ENCODE results near the gene KCNK15.

The KCNK15 gene

DNA sequence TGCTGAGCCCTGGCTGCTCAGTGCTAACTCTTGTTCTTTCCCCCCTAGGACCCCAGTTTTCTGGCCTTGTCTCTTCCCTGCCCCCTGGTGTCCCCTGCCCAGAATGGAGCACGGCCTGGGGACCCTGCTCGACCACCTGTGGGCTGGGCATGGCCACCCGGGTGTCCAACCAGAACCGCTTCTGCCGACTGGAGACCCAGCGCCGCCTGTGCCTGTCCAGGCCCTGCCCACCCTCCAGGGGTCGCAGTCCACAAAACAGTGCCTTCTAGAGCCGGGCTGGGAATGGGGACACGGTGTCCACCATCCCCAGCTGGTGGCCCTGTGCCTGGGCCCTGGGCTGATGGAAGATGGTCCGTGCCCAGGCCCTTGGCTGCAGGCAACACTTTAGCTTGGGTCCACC lies 18.6 kb upstream of the KCNK15 start:
- TF ChIP-seq, protein P1, sequence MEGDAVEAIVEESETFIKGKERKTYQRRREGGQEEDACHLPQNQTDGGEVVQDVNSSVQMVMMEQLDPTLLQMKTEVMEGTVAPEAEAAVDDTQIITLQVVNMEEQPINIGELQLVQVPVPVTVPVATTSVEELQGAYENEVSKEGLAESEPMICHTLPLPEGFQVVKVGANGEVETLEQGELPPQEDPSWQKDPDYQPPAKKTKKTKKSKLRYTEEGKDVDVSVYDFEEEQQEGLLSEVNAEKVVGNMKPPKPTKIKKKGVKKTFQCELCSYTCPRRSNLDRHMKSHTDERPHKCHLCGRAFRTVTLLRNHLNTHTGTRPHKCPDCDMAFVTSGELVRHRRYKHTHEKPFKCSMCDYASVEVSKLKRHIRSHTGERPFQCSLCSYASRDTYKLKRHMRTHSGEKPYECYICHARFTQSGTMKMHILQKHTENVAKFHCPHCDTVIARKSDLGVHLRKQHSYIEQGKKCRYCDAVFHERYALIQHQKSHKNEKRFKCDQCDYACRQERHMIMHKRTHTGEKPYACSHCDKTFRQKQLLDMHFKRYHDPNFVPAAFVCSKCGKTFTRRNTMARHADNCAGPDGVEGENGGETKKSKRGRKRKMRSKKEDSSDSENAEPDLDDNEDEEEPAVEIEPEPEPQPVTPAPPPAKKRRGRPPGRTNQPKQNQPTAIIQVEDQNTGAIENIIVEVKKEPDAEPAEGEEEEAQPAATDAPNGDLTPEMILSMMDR (IDR thresholded peaks at IDR 0.05; ENCODE audit: control insufficient read depth, insufficient read depth, low read depth, low read length, missing control alignments), result no peak
- DNase-seq (ENCODE audit: low read depth), result no peak
- H3K4me3 ChIP-seq (ENCODE audit: control insufficient read depth, low read depth, low read length), result no peak overlapping the region

DNA sequence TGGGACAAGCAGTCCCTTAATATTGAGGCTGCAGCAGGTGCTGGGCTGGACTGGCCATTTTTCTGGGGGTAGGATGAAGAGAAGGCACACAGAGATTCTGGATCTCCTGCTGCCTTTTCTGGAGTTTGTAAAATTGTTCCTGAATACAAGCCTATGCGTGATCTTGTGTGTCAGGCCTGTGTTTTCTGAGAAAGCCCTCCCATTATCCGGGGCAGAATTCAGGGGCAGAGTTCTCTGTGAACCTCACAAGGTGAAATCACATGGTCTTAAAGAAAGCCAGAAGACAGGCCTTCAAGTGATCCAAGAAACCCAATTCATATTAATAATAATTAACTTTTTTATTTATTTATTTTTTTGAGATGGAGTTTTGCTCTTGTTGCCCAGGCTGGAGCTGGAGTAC lies 18.0 kb upstream of the KCNK15 start:
- no peak for DNase-seq (ENCODE audit: low read depth)
- no peak overlapping the region for H3K4me3 ChIP-seq (ENCODE audit: control insufficient read depth, low read depth, low read length)
- TF ChIP-seq, protein P1 (IDR thresholded peaks at IDR 0.05; ENCODE audit: control insufficient read depth, insufficient read depth, low read depth, low read length, missing control alignments), result no peak

DNA sequence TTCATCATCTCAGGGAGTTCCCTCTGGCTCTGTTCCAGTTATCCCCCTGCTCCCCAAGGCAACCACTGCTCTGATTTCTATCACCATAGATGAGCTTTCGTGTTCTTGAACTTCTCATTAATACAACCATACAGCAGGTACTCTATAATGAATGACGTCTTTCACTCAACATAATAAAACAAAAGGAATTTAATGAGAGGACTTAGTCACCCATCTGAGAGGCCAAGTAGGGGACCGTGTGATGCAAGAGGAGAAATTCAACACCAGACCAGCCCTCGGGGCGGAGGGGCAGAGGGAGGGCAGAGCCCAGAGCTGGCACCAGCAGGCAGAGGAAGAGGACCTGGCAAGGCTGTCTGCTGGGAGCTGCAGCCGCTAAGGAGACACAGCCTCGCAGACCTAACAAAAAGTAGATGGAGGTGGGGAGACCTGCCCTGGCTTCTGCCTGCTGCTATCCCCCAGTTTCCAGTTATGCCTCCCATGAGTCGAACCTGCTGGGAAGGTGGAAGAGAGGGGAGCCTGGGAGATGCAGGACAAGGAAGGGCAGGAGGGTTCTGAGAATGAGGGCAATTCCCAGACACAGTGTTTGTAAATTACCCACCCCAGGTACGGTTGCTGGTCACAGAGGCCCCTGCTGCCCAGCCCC lies 16.7 kb upstream of the KCNK15 start:
- H3K4me3 ChIP-seq (ENCODE audit: control insufficient read depth, low read depth, low read length), result no peak overlapping the region
- DNase-seq (ENCODE audit: low read depth), result peak; percentile 85
- TF ChIP-seq, protein P1 (IDR thresholded peaks at IDR 0.05; ENCODE audit: control insufficient read depth, insufficient read depth, low read depth, low read length, missing control alignments), result no peak

DNA sequence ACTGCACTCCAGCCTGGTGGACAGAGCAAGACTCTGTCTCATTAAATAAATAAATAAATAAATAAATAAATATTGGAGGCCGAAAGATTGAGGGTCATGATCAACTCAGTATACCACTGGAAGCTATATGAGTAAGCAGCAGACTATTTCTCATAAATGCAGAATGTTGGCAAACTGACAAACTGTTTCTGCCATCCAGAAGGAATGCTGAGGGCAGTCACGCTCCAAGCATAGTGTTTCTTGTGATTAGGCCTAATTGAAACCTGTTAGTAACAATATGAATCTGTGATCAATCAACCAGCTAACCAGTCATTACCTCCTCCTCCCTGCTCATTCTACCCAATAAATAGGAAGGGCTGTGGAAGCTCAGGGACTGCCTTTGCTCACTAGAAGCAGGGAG lies 15.2 kb upstream of the KCNK15 start:
- peak; percentile 86 for DNase-seq (ENCODE audit: low read depth)

DNA sequence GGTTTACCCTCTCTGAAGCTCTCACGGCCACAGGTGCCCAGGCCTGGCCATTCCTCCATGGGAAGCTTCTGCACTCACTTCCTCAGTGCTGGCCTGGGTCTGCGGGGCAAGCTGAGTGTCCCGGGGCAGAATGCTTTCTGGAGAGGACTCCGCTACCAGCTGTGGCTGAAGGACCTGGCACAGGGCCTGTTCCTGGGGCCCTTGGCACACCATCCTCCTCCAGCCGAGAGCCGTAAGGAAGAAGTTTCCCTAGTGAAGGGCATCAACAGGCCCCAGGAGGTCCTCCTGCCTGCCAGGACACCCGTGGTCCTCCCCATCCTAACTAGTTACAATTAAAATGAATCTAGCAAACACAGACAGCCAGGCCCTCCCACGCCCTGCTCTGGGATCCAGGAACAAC lies 14.0 kb upstream of the KCNK15 start:
- TF ChIP-seq, protein P1 (IDR thresholded peaks at IDR 0.05; ENCODE audit: control insufficient read depth, insufficient read depth, low read depth, low read length, missing control alignments), result no peak
- no peak overlapping the region for H3K4me3 ChIP-seq (ENCODE audit: control insufficient read depth, low read depth, low read length)
- DNase-seq (ENCODE audit: low read depth), result no peak

More for the DNA sequence above, 15.2 kb upstream of the KCNK15 start:
- H3K4me3 ChIP-seq (ENCODE audit: control insufficient read depth, low read depth, low read length), result no peak overlapping the region
- TF ChIP-seq, protein P1 (IDR thresholded peaks at IDR 0.05; ENCODE audit: control insufficient read depth, insufficient read depth, low read depth, low read length, missing control alignments), result no peak

DNA sequence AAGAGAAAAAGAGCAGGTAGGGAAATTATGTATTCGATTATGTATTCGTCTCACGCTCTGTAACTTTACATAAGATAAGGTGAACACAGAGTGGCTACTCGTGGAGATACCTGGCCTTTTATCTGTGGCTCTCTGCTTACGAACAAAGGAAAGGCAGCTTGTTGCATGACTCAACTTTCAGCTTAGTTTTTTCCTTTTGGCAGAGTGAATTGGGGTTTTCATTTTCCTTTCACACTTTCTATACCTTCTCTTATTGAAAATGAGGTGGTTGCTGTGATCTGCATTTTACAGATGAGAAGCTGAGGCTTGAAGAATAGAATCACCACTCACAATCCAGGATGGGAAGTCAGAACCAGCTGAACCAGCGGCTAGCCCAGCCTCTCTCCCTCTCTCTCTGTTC lies 13.3 kb upstream of the KCNK15 start:
- DNase-seq (ENCODE audit: low read depth), result no peak
- TF ChIP-seq, protein P1 (IDR thresholded peaks at IDR 0.05; ENCODE audit: control insufficient read depth, insufficient read depth, low read depth, low read length, missing control alignments), result no peak
- H3K4me3 ChIP-seq (ENCODE audit: control insufficient read depth, low read depth, low read length), result no peak overlapping the region
